AG20443 (cell line): Measurements from ENCODE around the gene FBRSL1.
A peak's percentile ranks its signal among the peaks of the same experiment; 100 is the strongest.
"Not testable (repeated sequence)": the region's sequence is repeated elsewhere in the genome, so short reads cannot be mapped to it uniquely, and the experiment has no call there.

Source experiments
- DNase-seq: peaks from one replicate; pipeline ENCODE4 v3.0.0; 2012; ENCODE audit warnings: low spot score, mixed read lengths

FBRSL1 gene

GRCh38 chr12:132453361-132454192, 36.4 kb upstream of the FBRSL1 start:
- peak; percentile 82 for DNase-seq

GRCh38 chr12:132454193-132454932, 35.6 kb upstream of the FBRSL1 start:
- no peak for DNase-seq

GRCh38 chr12:132454933-132455418, 35.0 kb upstream of the FBRSL1 start:
- DNase-seq, result no peak

GRCh38 chr12:132455565-132455964, 34.4 kb upstream of the FBRSL1 start:
- DNase-seq, result no peak

GRCh38 chr12:132456186-132456943, 33.6 kb upstream of the FBRSL1 start:
- no peak for DNase-seq

GRCh38 chr12:132456944-132457495, 32.9 kb upstream of the FBRSL1 start:
- DNase-seq, result no peak

GRCh38 chr12:132458441-132458840, 31.5 kb upstream of the FBRSL1 start:
- no peak for DNase-seq

GRCh38 chr12:132458846-132459641, 30.9 kb upstream of the FBRSL1 start:
- no peak for DNase-seq

- DNase-seq, result no peak
These were observed 29.4 kb upstream of the FBRSL1 start for GRCh38 chr12:132460571-132460970.

GRCh38 chr12:132461526-132461925, 28.4 kb upstream of the FBRSL1 start:
- DNase-seq, result no peak

- DNase-seq, result no peak
These were observed 27.2 kb upstream of the FBRSL1 start for GRCh38 chr12:132462788-132463187.

- DNase-seq, result not testable (repeated sequence)
These were observed 26.5 kb upstream of the FBRSL1 start for GRCh38 chr12:132463284-132463924.

- not testable (repeated sequence) for DNase-seq
These were observed 25.6 kb upstream of the FBRSL1 start for GRCh38 chr12:132464304-132464703.

GRCh38 chr12:132464820-132465219, 25.1 kb upstream of the FBRSL1 start:
- DNase-seq, result no peak

GRCh38 chr12:132465269-132466190, 24.4 kb upstream of the FBRSL1 start:
- DNase-seq, result no peak

GRCh38 chr12:132466241-132467201, 23.4 kb upstream of the FBRSL1 start:
- DNase-seq, result no peak

- DNase-seq, result no peak
These were observed 22.4 kb upstream of the FBRSL1 start for GRCh38 chr12:132467511-132467910.

- no peak for DNase-seq
These were observed 20.5 kb upstream of the FBRSL1 start for GRCh38 chr12:132469423-132469822.
